A549 (cell line): ENCODE results near the gene COX7A2.

ENCODE experiments used
- CTCF ChIP-seq: fragments of >200 bp; sonication (Bioruptor Twin); formaldehyde crosslinking; IDR thresholded peaks from 3 replicates; pipeline ENCODE4 v1.5.1; 2016
- HEYL ChIP-seq: fragments of 250-450 bp; sonication (Bioruptor Pico); IDR thresholded peaks from 2 replicates; pipeline ENCODE4 v1.8.0; 2021; ENCODE audit warnings: mild to moderate bottlenecking, moderate library complexity
- JUNB ChIP-seq: fragments of >200 bp; sonication (Bioruptor Twin); formaldehyde crosslinking; IDR thresholded peaks from 2 replicates; pipeline ENCODE4 v1.6.1; 2016

DNA sequence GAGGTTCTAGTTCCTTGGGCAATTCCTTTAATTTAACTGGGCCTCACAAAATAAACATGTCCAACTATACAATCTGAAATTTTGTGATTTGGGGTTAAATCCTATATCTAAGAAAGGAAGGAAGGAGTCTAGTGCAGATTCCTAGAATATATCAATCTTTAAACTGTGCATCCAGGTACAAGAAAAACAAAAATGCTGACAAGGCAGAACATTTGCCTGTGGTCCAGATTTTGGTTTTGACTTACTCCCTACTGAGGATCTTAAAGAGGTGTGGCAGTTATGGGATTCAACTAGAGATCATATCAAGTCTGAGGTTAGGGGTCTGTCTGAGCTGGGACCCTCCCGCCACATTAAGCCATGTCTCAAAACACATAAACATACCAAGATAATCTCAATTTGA lies 17.7 kb upstream of the COX7A2 start:
- TF ChIP-seq CTCF (no peak), HEYL (CRISPR knock-in tag) (no peak), JUNB (no peak)
